Measurements from ENCODE around the gene TENM3.

DNA sequence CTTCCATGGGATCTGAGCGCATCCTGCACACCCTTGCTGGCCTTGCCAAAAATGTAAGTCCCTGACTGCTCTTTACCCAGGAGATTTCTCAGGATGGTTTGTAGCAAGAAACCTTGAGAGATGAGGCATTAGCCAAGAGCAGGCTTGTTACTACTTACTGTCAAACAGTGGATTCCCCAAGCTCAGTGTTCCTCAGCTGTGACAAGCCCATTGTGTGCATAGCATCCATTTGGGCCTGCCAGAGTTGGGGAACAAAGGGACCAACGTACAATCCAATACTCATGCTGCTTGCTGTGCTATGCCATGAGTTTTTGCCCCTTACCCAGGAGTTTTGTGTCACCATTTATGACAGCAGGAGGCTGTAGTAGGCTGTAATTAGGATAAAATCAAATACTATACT lies 267.6 kb downstream of the TENM3 start:
- TF ChIP-seq, protein P1, sequence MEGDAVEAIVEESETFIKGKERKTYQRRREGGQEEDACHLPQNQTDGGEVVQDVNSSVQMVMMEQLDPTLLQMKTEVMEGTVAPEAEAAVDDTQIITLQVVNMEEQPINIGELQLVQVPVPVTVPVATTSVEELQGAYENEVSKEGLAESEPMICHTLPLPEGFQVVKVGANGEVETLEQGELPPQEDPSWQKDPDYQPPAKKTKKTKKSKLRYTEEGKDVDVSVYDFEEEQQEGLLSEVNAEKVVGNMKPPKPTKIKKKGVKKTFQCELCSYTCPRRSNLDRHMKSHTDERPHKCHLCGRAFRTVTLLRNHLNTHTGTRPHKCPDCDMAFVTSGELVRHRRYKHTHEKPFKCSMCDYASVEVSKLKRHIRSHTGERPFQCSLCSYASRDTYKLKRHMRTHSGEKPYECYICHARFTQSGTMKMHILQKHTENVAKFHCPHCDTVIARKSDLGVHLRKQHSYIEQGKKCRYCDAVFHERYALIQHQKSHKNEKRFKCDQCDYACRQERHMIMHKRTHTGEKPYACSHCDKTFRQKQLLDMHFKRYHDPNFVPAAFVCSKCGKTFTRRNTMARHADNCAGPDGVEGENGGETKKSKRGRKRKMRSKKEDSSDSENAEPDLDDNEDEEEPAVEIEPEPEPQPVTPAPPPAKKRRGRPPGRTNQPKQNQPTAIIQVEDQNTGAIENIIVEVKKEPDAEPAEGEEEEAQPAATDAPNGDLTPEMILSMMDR (conservative IDR thresholded peaks at IDR 0.05; ENCODE audit: low read depth, low read length), result no peak
- no peak for TF ChIP-seq EZH2 (IDR thresholded peaks at IDR 0.05; ENCODE audit: low read length, unreplicated experiment)
